DMS 273 (cell line): Measurements from ENCODE around the gene UNC13B.
"Not testable (repeated sequence)": the region's sequence is repeated elsewhere in the genome, so short reads cannot be mapped to it uniquely, and the experiment has no call there.

Experiments
- DNase-seq: peaks from one replicate; lab custom pipeline; 2025; ENCODE audit not compliant: unreplicated experiment; lab: John Stamatoyannopoulos, UW

UNC13B gene

DNA sequence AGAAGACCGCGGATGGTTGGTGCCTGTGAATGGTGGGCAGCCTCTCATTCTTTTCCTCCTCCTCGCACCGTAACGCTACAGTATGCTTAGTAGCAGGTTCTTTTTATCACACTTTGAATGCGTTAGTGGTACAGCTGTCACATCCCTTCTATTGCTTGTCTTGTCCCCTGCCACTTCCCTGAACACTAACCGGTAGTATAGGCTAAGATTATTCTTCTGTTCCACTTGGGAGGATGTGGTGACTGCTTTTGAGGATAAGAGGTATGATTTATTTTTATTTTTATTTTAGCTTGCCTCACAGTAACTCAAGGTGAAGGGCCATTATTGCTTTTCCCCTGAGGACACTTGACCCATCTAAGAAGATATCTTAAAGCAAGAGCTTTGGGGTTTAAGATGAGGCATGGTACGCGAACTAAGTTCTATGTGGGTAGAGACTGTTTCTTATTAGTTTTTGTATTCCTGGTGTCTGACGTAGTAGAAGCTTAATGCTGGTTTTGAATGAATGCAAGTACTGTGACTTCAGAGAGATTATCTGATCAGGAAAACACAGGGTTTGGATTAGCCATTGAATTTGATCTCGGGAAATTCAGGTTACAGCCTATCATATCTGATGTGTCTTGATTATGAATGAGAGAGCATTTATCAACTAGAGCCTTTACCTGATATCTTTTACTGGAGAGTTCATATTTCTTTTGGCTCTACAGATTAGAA lies 951 bp downstream of the UNC13B start:
- DNase-seq = no peak

DNA sequence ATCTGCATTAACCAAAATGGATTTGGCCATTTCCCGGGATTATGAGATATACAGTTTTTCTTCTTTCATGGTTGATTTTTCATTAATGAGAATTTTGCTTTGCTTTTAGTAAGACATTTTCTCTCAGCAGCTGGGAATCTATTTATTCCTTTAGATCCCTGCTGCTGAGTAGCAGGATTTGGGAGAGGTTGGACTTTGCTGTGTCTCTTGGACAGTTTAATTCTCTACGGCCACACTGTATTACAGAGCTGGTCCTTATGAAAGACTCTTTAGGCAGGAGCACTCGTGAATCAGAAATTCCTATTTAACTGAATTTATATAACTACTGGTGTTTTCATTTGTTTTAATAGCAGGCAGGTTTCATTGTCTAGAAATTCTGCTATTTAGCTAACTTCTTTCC lies 1.6 kb downstream of the UNC13B start:
- no peak for DNase-seq

DNA sequence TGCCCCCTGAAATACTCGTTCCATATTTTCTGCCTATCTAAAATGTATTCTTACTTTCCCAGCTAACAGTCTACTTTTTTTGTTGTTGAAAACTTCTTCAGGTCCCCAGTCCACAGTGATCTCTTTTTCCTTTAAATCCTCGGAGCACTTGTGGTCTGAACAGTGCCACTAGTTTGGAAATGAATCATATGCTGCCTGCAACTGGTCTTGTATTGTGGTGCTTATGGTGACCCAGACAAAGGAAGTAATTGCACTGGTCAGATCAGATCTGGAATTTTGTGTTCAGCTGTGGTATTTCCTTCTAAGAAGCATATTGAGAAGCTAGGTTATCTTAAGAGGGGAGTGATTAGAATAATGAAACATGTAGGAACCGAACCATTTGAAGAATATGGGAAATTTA lies 2.9 kb downstream of the UNC13B start:
- no peak for DNase-seq

DNA sequence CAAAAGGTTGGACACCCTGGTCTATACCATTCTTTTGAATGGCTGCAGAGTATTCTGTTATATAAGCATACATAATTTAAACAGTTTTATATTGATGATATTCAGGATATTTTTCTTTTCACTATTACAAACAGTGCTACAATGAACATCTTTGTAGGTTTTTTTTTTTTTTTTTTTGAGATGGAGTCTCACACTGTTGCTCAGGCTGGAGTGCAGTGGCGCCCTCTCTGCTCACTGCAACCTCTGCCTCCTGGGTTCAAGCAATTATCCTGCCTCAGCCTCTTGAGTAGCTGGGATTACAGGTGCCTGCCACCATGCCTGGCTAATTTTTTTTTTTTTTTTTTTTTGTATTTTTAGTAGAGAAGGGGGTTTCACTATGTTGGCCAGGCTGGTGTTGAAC lies 5.6 kb downstream of the UNC13B start:
- DNase-seq = not testable (repeated sequence)

DNA sequence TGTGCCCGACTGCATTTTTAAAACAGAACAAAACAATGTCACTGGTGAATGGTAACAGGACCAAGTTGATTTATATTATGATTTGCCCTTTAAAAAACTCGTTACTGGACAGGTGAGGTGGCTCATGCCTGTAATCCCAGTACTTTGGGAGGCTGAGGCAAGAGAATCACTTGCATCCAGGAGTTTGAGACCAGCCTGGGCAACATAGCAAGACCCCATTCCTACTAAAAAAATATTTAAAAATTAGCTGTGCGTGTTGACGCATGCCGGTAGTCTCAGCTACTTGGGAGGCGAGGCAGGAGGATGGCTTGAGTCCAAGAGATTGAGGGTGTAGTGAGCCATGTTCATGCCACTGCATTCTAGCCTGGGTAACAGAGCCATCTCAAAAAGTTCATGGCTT lies 7.2 kb downstream of the UNC13B start:
- no peak for DNase-seq

DNA sequence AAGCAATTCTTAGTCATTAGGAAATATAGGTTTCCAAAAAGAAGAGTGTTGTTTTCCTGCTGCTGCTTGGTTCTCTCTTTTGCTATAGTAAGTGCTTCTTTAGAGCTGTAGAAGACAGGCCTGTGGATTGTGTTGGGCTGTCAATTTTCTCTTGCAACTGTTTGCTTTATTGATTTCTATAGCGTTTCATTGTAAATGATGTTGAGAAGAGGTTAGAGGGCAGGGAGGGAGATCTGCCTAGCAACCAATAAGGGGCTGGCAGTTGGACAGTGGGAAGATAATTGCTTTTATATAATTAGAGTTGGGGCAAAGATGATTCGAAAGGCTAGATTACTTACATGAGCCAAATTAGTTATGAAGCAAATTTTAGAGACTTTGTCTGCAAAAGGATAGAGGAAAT lies 11.1 kb downstream of the UNC13B start:
- peak; percentile 3 for DNase-seq

DNA sequence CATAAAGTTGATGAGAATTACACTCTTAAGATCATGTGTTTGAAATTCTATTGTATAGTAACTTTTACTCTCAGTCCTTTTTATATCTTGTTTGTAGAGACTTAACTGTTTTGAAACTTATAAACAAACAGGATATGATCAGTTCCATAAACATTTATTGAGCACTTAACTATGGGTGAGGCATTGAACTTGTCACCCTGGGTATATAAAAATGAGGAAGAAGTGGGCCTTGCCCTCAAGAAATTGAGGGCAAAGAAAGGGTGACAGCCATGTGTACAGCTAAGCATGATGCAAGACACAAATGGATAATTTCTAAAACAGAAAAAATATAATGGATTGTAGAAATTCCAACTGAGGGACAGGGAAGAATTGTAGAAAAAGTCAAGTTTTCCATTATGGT lies 15.7 kb downstream of the UNC13B start:
- no peak for DNase-seq

DNA sequence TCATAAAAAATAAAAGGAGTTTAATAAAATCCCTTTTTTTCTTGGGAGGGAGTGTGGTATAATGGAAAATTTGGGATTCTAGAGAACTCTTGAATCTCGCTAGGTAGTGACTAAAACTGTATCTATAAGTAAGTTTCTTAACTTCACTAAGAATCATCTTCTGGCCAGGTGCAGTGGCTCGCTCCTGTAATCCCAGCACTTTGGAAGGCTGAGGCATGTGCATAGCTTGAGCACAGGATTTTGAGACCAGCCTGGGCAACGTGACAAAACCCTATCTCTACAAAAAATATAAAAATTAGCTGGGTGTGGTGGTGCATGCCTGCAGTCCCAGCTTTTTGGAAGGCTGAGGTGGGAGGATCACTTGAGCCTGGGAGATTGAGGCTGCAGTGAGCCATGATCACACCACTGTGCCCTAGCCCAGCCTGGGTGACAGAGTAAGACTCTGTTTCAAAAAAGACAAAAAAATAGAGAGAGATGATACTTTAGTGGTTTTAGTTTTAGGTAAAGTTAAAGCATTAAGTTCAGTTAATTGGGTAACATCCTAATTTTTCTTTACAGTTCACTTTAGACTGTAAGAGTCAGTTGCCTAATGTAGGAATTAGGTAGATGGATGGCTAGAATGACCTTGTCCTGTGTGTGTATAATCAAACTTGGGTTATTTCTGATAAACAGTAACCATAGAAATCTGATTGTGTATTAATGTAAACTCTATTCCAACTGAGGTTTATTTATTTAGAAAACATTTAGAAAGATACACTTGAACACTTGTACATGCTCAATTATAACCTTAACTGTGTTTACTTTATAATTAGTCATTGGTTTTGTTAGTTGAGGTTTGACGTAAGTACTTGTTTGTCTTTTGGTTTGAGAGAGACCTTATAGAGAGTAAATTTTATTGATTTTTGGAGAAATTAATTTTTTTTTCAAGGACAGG lies 17.8 kb downstream of the UNC13B start:
- no peak for DNase-seq

DNA sequence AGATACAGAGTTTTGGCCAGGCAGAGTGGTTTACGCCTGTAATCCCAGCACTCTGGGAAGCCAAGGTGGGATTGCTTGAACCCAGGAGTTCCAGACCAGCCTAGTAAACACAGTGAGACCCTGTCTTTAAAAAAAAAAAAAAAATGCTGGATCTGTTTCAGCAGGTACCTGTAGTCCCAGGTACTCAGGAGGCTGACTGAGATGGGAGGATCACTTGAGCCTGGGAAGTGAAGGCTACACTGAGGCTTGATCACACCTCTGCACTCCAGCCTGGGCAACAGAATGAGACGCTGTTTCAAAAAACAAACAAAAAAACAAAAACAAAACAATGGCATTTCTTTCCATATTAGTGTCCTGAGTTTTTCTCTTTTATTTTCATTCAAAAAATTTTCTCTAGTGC lies 19.0 kb downstream of the UNC13B start:
- no peak for DNase-seq

DNA sequence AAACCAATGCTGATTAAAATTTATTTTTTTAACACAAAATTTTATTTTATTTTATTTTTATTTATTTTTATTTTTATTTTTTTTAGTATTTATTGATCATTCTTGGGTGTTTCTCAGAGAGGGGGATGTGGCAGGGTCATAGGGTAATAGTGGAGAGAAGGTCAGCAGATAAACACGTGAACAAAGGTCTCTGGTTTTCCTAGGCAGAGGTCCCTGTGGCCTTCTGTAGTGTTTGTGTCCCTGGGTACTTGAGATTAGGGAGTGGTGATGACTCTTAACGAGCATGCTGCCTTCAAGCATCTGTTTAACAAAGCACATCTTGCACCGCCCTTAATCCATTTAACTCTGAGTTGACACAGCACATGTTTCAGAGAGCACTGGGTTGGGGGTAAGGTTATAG lies 20.6 kb downstream of the UNC13B start:
- not testable (repeated sequence) for DNase-seq

DNA sequence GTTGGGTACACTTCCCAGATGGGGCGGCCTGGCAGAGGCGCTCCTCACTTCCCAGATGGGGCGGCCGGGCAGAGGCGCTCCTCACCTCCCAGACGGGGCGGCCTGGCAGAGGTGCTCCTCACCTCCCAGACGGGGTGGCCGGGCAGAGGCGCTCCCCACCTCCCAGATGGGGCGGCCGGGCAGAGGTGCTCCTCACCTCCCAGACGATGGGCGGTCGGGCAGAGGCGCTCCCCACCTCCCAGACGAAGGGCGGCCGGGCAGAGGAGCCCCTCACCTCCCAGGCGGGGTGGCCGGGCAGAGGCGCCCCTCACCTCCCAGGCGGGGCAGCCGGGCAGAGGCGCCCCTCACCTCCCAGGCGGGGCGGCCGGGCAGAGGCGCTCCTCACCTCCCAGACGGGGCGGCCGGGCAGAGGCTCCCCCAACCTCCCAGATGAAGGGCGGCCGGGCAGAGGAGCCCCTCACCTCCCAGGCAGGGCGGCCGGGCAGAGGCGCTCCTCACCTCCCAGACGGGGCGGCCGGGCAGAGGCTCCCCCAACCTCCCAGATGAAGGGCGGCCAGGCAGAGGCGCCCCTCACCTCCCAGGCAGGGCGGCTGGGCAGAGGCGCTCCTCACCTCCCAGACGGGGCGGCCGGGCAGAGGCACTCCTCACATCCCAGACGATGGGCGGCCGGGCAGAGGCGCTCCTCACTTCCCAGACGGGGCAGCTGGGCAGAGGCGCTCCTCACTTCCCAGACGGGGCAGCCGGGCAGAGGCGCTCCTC lies 21.4 kb downstream of the UNC13B start:
- not testable (repeated sequence) for DNase-seq

DNA sequence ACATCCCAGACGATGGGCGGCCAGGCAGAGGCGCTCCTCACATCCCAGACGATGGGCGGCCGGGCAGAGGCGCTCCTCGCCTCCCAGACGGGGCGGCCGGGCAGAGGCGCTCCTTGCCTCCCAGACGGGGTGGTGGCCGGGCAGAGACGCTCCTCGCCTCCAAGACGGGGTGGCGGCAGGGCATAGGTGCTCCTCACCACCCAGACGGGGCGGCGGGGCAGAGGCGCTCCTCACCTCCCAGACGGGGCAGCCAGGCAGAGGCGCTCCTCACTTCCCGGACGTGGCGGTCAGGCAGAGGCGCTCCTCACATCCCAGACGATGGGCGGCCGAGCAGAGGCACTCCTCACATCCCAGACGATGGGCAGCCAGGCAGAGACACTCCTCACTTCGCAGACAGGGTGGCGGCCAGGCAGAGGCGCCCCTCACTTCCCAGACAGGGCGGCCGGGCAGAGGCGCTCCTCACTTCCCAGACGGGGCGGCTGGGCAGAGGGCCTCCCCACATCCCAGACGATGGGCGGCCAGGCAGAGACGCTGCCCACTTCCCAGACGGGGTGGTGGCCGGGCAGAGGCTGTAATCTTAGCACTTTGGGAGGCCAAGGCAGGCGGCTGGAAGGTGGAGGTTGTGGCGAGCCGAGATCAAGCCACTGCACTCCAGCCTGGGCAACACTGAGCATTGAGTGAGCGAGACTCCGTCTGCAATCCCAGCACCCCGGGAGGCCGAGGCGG lies 22.1 kb downstream of the UNC13B start:
- DNase-seq = not testable (repeated sequence)

DNA sequence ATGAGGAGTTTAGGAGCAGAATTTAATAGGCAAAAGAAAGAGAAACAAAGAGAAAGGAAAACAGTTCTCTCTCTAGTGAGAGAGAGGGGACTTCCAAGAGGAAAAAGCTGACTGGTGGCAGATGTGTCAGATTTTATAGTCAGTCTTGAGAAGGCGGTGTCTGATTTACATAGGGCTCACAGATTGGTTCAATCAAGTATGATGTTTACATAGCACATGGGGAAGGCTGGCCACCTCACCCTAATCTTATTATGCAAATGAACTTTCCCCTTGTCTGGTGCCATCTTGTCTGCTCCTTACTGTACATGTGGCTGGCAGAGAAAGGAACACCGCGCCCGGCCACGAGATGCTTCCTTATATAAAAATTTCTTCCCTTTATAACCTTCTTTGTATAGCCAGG lies 24.7 kb downstream of the UNC13B start:
- peak; percentile 13 for DNase-seq

DNA sequence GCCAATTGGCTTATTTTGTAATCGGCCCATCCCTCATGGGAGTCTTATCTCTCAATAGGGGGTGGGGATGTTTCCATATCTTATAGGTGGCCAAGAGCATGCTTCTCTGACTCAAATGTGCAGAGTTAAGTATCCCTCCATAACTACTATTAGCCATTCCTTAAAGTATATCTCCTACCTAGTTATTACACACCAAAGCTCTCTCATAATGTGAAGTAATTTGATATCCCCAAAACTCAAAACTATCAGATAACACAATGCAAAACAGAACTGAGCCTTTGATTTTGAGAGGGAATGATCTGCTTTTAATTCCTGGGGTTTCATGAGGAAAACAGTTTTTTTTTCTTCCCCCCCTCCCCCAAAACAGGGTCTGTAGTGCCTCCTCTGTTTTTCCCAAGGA lies 28.4 kb downstream of the UNC13B start:
- no peak for DNase-seq

DNA sequence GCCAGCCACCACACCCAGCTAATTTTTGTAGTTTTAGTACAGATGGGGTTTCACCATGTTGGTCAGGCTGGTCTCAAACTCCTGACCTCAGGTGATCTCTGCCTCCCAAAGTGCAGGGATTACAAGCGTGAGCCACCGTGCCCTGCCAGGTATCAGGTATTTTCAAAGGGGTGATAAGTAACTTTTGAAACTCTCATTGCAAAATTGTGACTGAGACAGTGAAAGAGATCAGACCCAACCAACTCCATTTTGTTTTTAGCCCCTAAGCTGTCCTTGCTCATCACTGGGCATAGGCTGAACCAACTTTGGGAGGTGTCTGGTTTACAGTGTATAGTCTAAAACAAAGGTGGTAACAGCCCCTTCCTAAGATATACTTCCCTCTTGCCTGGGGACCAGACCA lies 29.3 kb downstream of the UNC13B start:
- no peak for DNase-seq

DNA sequence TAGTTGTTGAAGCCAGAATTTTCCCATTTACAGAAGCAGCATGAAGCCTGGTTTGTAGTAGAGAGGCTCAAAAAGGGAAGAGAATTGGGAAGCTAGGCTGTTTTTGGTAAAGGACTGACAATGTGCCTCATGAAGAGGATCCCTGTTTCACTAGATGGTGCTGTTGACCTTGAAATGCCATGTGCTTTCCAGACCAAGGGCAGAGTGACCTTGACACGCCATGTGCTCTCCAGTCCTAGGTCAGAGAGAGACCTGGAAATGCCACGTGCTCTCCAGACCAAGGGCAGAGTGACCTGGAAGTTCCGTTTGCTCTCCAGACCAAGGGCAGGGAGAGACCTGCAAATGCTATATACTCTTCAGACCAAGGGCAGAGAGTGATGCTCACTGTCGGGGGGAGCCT lies 32.0 kb downstream of the UNC13B start:
- no peak for DNase-seq

DNA sequence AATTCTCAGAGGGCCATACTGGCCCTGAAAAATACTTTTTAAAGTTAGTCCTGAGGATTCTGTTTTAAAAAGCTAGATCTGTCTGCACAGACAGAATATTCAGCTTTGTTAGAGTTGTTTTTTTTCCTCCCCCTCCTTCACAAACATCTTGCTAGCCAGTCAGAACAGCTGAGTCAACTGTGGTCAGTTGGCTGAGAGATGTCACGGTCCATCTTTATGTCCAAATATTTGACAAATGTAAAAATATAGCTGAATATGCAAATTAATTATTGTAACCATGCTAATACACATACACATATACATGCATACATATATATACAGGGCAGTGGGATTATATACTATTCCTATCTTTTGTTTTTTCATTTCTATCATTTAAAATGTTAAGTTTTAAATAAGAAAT lies 33.9 kb downstream of the UNC13B start:
- no peak for DNase-seq

DNA sequence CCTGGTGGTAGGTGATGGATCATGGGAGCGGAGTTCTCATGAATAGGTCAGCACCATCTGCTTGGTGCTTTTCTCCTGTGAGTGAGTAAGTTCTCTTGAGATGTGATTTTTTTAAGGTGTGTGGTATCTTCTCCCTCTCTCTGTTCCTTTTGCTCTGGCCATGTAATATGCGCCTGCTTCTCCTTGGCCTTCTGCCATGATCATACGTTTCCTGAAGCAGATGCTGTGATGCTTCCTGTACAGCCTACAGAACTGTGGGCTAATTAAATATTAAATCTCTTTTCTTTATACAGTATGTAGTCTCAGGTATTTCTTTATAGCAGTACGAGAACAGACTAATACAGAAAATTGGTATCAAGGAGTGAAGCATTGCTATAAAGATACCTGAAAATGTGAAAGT lies 36.4 kb downstream of the UNC13B start:
- DNase-seq = no peak

DNA sequence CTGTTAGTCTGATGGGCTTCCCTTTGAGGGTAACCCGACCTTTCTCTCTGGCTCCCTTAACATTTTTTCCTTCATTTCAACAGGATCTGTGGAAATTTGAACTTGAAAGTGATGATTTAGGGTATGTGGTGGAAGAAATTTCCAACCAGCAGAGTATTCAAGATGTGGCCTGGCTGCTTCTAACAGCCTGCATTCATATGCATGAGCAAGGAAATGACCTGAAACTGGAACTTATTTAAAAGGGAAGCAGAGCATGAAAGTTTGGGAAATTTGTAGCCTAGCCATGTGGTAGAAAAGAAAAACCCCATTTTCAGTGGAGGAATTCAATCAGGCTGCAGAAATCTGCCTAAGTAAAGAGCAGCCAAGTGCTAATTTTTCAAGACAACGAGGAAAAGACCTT lies 41.7 kb downstream of the UNC13B start:
- no peak for DNase-seq

DNA sequence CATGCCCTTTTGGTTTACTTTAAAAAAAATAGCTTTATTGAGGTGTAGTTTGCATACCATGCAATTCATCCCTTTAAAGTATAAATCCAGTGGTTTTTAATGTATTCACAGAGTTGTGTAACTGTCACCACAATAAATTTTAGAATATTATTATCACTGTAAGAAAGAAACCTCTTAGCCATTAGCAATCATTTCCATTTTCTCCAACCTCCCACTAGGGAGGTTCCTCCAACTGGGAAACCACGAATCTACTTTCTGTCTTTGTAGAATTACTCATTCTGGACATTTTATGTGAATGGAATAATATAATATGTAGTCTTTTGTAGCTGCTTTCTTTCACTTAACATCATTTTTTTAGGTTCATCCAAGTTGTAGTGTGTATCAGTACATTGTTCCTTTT lies 43.5 kb downstream of the UNC13B start:
- DNase-seq = no peak

DNA sequence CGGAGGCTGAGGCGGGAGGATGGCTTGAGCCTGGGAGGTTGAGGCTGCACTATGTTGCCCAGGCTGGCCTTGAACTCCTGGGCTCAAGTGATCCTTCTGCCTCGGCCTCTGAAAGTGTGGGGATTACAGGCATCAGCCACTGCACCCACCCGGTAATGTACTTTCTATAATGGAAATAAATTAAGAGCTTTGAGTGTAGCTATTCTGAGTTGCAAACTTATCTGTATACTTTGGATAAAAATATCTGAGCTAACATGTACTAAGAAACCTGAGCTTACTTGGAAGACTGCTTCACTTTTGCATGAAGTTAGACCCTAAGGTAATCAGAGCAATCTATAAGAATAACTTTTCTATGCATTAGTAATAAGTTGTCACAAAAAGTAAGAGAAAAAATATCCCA lies 50.0 kb downstream of the UNC13B start:
- DNase-seq = no peak
